ENCODE data around the gene ZIC2.

Gene ZIC2

DNA sequence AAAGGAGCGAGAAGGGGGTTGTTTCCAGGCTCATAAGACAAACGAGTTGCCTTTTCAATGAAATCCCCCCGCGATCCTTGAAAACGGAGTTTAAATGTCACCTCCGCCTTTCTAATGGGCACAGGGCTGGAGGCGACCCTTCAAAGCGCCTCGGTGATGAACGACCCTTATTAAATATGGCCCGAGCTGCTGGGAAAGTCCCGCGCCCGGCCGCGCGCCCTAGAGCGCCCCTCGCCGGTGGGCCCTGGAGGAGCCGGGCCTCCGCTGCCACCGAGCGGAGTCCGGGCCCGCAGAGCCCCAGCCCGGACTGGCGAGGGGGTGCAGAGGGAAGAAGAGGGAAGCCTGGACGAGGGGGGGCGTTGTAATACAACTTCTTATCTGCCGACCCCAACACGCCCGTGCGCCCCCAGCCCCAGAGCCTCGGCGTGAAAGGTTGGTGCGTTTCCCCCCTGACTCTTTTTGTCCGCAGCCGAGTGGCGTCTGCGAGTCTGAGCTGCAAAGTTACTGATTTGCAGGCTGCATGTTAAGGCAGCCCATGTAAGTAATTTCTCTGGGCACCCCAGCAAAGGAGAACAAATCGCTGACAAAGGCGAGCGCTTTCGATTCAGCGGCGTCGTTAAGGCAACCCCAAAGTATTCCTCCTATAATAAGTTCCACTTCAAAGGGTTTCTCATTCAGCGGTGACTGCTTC is 21.9 kb upstream of the ZIC2 start:
- DNase-seq (ENCODE audit: low spot score), result no peak

DNA sequence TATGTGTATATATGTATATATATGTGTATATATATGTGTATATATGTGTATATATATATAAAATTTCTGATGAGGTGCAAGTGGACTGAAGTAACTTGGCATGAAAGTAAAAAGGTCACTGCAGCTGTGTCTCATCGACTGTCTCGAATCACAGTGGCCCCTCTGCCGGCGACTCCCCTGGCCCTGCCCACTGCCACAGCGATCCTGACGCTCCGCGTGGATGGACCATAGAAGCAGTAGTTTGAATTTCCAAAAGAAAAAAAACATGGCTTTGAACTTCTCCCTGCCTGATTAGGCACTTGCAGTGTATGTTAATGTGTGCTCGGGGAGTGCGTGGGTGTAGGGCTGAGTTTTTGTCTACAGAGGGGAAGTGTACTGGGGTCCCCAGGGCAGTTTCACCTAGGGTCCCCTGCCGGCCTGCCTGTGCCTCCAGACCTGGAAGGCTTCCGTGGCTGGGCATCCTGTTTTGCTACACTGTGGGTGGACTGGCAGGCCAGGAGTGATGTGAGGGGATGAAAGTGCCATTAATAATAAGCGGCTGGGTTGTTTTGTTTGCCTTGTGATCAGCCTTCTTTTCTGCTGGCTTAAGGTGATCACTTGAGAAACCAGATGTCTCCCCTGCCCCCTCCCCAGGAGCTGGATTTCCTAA is 20.8 kb upstream of the ZIC2 start:
- no peak for DNase-seq (ENCODE audit: low spot score)

DNA sequence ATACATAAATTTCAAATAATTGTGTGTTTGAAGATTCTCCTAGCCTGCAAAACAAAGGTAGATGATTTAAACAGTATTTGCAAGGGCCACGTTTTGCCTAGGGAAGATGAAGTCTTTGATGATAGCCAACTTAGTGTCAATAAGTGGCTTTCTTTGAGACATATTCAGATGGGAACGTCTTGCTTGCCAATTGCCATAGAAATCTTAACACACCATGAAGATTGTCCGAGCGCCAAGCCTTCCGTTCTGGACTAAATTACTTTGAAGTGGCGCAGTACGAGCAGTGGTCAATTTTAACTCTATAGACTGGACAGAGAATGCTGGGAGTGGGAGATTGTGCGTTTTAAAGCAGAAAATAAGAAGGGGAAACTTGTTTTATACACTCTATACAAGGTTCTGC is 19.9 kb upstream of the ZIC2 start:
- DNase-seq (ENCODE audit: low spot score), result no peak

DNA sequence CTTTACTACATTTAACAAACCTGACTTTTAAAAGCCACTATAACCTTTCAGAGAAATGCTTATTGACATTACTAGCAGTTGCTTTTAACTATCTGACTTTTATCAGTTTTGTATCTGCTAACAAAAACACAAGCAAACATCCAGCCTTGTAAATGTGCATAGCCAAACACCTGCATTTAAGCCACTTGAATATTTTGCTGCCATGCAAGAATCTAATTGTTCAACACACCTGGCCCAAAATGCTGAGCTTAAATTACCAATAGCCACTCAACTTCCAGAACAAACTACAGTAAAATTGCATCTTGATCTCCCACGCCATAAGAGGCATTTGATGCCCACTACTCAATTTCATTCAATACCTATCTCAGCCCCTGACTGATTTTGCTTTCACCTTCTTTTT is 19.3 kb upstream of the ZIC2 start:
- no peak for DNase-seq (ENCODE audit: low spot score)

DNA sequence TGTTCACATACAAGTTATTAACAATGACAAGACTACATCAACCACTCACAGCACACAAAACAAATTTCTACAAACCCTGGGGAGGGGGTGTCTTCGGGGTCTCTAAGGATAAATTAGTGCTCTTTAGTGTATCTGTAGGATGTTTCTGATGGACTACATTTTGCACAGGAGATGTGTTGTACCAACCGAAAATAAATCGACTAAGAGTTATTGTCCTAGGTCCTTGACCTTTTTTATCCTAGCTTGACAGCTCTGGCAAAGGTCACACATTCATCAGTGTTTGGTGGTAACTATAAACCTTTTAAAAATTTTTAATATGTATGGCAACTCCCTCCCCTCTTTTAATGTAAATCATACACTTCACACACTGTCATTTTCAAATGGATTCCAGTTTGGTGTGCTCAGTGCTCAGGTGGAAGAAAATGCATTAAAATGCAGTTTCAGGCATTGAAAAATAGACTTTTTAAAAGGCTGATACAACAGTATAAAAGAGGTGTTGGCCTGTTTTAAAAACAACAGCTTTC is 17.7 kb upstream of the ZIC2 start:
- DNase-seq (ENCODE audit: low spot score), result no peak

DNA sequence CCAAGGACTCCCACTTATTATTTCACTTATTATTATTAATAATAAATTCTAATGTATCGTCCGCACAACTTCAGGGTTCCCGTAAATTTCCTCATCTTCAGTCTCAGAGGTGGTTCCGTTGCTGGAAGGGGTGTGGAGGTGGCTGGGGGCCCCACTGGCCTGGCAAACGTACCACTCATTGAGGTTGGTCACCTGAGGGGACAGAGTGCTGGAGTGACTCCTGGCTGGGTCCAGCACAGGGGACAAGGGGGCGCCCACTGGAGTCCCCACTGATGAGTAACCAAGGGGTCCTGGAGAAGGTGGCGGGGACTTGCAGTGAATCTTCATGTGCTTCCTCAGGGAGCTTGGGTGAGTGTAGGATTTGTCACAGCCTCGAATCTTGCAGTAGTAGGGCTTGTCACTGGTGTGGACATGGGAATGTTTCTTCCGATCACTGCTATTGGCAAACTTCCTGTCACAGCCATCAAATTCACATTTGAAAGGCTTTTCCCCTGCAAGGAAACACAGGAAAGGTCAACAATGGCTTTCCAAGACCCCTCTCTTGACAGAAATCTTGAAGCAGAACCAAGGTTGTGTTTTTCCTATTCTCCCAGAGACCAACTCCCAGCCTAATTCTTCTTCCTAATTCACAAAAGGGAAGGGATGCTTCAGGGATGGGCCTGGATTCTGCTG is 16.1 kb upstream of the ZIC2 start:
- DNase-seq (ENCODE audit: low spot score), result no peak

DNA sequence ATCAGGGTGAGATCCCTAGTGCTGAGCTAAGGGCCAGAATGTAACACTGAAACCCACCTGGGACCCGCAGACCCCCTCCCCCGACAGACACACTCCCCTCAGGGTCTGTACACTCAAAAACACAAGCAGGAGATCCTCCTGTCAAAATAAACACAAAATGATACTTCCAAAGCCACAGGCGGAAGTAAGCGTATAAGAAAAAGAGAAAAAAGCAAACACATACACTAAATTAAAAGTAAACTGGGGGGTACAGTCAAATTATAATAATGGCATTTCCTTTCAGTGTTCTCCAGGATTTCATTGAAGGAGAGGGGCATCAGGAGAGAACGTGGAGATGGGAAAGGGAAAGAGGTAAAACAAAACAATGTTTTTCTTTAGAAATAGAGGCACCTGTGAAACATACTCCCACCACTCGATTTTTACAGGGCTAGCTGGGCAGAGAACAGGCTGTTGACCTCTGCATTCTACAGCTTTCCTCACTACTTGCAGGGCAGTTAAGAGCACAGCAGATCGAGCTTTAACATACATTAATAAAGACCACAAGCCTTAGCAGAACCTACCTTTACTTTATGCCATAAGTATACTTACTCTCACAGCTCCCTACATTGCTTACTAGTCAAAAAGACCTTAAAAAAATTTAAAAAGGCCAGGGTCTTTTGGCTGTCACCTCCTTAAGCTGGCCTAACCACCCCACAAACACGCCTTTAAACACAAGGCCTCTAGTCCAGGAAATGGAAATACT is 15.3 kb upstream of the ZIC2 start:
- DNase-seq (ENCODE audit: low spot score), result no peak

DNA sequence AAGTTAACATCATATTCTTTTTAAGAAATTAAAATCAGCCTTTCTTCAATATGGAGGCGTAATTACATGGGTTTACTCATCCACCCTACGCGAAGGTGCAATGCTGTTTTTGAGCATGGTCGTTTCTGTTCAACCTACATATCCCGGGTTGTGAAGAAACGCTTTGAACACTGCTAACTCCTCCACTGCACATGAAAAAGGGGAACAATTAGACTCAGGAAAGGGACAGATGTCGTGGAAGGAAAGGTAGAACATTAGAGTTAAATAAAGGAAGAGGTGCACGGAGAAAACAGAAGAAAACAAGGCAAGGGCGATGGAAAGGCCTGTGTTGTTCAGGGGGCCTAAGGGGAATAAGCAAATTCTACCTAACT is 14.1 kb upstream of the ZIC2 start:
- no peak for DNase-seq (ENCODE audit: low spot score)

DNA sequence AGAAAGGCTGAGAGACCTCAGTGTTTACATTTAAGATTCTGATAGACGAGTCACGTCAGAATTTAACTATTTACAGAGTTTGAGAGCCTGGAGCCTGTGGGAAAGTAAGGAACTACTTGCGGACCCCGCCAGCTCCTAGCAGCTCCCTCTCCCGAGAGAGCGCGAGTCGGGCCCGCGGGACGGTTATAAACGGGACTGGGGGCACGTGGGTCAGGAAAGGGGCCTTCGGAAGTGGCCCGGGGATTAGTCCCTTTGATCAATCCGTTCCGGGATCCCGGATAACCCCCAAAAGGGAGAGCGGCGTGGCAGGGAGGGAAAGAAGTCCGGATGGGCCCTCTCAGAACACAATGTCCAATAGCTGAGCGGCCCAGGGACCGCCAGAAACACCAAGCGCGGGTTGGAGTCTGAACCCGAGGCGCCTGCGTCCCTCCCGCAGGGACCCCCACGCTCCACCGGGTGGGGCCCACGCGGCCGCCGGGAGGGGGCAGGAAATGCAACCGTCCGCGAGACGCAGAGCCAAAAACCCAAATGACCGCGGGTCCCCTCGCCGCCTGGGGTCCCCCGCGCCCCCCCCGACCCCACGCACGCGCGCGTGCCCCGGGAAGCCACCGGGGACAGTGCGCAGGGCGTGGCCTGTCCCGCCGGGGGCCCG is 13.6 kb upstream of the ZIC2 start:
- DNase-seq (ENCODE audit: low spot score), result no peak

DNA sequence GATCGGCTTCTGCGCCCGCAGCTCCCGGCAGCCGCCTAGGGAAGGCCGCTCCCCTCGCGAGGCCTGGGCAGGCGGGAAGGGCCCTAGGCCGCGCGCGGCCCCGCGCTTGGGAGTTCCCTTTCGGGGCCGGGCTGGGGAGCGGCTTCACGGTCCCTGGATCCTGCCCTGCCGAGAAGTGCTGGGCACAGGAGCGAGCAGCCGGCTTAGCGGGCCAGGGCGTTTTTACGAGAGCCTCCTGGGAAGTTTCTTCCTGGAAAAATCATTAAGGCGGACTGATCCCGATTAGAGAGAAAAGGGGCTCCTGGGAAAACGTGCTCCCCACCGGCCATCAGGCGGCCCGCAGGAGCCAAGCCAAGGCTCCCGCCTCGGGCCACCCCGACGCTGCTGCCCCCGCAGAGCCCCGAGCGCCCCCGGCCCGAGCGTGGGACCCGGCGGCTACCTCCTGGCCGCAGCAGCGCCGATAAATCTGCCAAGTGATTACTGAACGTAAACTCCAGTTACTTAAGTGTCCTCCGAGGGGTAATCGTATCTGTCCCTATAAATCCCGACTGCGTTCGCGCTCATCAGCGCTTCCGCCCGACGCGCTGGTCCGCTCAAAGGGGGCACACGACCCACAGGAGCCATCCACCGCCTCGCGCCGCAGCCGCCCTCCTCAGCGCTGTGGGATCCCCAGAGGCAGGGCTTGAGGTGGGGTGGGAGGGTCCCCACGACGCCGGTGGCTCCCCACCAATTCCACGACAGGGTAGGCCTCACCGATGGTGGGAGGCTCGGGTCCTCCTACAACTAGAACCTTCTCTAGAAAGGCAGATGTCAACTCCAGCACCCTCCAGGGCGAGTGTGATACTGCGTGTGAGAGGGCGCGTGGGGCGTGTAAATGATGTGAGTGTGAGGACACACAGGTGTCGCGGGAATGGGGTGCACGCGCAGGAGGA is 12.8 kb upstream of the ZIC2 start:
- DNase-seq (ENCODE audit: low spot score), result no peak

DNA sequence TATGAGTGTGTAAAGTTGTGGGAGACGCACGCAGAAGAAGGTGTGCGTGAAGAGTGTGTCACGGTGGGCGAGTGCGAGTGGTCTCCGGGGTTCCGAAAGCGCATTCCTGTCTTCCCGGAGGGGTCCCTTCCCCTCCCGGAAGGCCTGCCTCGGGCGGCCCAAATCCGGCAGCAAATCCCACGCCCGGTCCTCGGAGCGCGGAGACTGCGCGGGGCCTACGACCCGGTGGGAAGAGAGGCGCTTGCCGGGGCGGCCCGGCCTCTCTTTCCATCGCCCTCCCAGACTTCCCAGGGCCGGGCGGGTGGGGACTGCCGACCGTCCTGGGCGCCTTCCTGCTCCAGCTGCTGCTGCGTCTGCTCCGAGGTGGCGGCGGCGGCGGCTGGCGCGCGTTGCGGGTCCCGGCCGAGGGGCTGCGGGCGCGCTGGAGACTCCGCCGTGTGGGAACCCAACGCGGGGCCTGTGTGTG is 12.1 kb upstream of the ZIC2 start:
- DNase-seq (ENCODE audit: low spot score), result no peak

DNA sequence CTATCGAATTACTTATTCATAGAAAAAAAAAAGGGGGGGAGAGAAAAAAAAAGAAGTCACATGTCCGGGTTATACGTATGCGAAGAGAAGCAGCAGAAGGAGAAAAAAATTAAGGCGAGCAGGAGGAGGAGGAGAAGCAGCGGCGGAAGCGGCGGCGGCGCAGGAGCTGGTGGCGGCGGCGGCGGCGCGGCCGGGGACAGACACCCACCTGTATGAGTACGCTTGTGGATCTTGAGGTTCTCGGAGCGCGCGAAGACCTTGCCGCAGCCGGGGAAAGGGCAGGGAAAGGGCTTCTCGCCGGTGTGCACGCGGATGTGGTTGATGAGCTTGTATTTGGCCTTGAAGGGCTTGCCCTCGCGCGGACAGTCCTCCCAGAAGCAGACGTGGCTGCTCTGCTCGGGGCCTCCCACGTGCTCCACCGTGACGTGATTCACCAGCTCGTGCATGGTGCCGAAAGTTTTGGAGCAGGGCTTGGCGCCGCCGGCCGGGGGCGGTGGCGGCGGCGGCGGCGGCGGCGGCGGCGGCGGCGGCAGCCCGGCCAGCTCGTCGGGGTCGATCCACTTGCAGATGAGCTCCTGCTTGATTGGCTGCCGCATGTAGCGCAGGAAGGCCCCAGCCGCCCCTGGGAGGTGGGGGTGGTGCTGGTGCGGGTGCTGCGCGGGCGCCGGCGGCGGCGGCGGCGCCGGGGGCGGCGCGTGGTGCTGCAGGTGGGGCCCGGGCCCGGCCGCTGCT is 11.5 kb upstream of the ZIC2 start:
- no peak for DNase-seq (ENCODE audit: low spot score)

DNA sequence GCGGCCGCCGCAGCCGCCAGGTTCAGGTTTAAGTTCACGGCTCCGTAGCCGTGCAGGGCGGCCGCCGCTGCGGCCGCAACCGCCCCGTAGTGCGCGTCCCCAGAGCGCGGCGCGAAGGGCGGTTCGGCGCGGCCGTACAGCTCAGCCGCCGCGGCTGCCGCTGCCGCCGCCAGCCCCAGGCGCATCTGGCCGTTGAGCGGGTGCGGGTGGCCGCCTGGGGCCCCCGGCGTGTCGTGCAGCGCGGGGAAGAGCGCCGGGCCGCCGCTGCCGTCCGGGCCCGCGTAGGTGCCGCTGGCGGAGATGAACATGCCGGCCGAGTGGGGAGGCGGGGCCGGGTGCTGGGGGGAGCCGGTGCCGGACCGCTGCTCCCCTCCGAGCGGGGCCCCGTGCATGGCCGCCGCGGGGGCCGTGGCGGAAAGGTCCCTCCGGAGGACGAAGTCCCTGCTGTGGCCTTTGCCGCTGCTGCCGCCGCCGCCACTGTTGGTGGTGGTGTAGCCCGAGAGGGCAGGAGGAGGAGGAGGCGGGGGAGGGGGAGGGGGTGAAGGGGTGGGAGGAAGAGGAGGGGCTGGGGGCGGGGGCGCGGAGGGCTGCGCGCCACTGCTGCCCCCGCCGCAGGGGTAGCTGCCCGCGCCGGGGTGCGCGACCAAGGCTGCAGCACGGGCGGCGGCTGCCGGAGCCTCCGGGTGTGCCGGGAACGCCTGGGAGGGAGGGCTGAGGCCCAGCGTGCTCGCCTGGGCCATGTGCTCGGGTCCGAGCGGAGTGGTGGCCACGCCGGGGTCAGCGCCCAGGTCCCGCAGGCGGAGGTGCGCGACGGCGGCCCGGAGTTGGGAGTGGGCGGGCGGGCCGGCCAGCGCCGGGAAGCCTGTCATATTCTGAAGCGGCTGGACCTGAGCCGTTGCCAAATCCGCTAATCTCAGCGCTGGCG is 10.7 kb upstream of the ZIC2 start:
- DNase-seq (ENCODE audit: low spot score), result no peak

DNA sequence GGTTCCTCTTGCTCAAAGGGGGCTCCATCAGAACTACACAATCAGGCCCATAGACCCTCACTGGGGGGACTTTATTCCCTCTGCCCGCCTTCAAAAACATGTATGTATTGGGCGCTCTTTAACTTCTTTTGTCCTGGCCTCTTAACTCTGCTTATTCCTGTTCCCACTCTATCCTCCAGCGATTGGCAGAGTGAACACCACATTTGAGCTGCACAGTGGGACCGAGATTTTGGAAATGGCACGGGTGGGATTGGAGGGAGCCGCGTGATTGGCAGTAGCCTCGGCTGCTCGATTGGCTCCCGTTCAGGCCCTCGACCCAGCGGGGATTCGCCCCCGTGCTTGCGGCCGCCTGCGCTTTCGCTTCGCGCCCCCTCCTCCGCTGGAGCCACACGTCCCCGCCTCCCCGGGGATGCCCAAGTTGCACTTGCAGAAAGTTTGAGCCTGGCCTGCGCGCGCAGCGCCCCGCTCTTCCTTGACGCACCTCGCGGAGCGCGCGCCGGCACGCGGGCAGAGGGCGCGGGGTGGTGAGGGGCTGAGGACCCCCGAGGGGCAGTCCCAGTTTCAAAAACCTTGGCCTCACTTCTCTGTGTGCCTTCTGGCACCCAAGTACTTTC is 9.9 kb upstream of the ZIC2 start, which contains the start of gene ZIC5:
TSS of gene ZIC5 (minus strand) at position 192 of the 614 bp plus-strand sequence. CDS start at position 28, 164 bp downstream.
- DNase-seq (ENCODE audit: low spot score), result no peak

DNA sequence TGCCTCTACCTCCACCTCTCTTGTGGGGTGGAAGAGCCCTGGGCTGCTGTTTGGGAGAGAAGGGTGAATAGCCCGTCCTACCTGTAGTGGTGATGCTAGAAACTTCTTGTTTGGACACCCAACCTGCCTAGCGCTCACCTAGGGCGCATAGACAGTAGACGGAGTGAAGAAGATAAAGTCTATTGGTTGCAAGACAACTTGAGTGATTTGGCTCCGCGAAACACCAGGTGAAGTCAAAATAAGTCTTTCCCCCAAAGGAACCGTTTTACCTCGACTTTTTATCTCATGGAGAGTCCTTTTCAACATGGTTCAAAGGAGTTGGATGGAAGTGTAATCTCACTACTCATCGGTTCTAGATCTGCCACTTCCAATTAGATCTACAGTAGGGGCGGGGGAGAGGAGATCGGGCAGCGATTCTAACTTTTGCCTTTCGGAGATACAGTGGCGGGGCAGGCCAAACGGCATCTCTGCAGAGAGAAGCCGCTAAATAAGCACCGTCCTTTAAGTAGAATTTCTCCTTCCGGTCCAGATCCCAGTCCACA is 9.3 kb upstream of the ZIC2 start:
- DNase-seq (ENCODE audit: low spot score), result no peak

DNA sequence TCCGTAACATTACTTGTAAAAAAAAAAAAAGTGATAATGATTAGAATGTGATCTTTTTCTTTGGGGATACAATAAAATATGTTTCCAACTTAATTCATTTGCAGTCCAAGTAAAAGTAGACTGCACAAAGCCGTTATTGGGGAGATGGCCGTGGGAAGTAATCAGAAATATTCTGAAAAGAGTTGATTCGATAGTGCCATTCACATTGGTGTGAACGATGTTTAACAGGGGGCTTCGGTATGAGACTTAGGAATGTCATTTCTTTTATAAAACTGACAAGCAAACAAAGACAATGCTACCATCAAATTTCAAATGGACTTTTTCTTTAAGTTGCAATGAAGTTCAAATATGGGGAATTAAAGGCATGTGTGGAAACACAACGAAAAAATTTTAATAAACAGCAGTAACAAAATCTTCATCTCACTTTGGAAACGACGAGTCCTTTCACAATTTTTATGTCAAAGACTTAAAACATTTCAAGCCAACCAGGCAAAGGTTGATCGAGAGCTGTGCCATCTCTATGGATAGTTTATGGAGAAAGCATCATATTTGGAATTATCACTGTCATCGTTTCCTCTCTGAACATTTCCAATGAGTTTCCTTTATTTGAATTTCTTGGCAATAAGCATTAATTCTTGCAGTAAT is 8.3 kb upstream of the ZIC2 start:
- DNase-seq (ENCODE audit: low spot score), result no peak

DNA sequence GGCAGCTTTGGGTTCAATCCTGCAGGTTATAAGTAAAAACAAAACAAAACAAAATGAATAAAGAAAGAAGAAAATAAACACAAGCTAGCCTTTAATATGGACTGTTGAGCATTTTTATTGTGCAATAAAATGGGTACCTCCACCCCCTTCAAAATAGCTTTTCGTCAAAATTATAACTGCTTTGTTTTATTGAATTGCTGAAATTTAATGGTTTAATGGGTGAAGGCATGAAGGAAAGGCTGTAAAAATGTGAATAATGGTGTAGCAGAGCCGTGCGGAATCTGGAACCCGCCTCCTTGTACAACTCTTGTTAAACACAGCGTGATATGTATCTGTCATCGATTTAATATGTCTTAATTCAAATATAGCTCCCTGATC is 7.8 kb upstream of the ZIC2 start:
- no peak for DNase-seq (ENCODE audit: low spot score)

Data from COLO829 (cell line).